ENCODE results near the gene AKR7A3.

DNA sequence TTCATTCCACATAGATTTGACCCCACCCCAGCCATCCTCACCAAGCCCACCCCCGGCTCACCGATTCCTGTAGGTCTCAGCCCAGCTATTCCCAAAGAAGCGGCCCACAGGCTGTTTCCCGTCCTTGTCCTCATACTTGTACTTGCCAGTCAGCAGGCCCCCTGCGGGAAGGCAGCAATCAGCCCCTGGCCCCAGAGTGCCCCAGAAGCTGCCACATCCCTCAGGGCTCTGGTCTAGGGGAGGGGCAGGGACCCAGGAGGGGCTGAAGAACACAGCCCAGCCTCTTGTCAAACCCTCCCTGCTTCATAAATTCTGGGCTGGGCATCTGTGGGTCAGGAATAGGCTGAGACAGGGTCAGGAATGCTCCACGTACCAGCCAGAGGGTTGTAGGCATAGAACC is 18.4 kb upstream of the AKR7A3 start:
- TF ChIP-seq, protein P1, sequence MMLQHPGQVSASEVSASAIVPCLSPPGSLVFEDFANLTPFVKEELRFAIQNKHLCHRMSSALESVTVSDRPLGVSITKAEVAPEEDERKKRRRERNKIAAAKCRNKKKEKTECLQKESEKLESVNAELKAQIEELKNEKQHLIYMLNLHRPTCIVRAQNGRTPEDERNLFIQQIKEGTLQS (IDR thresholded peaks at IDR 0.05): no peak
- TF ChIP-seq, protein P2, sequence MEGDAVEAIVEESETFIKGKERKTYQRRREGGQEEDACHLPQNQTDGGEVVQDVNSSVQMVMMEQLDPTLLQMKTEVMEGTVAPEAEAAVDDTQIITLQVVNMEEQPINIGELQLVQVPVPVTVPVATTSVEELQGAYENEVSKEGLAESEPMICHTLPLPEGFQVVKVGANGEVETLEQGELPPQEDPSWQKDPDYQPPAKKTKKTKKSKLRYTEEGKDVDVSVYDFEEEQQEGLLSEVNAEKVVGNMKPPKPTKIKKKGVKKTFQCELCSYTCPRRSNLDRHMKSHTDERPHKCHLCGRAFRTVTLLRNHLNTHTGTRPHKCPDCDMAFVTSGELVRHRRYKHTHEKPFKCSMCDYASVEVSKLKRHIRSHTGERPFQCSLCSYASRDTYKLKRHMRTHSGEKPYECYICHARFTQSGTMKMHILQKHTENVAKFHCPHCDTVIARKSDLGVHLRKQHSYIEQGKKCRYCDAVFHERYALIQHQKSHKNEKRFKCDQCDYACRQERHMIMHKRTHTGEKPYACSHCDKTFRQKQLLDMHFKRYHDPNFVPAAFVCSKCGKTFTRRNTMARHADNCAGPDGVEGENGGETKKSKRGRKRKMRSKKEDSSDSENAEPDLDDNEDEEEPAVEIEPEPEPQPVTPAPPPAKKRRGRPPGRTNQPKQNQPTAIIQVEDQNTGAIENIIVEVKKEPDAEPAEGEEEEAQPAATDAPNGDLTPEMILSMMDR (IDR thresholded peaks at IDR 0.05; ENCODE audit: low read depth, low read length, missing input control): no peak
- TF ChIP-seq RXRA (IDR thresholded peaks at IDR 0.05) (no peak), GABPA (IDR thresholded peaks at IDR 0.05 in 1 of 2, conservative IDR thresholded peaks at IDR 0.05 in 1 of 2) (no peak), YY1 (IDR thresholded peaks at IDR 0.05) (no peak), JUND (IDR thresholded peaks at IDR 0.05) (no peak), TAF1 (conservative IDR thresholded peaks at IDR 0.05) (no peak), SP1 (IDR thresholded peaks at IDR 0.05) (no peak), RAD21 (IDR thresholded peaks at IDR 0.05) (no peak)
- TF ChIP-seq, protein P3, sequence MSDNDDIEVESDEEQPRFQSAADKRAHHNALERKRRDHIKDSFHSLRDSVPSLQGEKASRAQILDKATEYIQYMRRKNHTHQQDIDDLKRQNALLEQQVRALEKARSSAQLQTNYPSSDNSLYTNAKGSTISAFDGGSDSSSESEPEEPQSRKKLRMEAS (IDR thresholded peaks at IDR 0.05): no peak
- TF ChIP-seq, protein P4, sequence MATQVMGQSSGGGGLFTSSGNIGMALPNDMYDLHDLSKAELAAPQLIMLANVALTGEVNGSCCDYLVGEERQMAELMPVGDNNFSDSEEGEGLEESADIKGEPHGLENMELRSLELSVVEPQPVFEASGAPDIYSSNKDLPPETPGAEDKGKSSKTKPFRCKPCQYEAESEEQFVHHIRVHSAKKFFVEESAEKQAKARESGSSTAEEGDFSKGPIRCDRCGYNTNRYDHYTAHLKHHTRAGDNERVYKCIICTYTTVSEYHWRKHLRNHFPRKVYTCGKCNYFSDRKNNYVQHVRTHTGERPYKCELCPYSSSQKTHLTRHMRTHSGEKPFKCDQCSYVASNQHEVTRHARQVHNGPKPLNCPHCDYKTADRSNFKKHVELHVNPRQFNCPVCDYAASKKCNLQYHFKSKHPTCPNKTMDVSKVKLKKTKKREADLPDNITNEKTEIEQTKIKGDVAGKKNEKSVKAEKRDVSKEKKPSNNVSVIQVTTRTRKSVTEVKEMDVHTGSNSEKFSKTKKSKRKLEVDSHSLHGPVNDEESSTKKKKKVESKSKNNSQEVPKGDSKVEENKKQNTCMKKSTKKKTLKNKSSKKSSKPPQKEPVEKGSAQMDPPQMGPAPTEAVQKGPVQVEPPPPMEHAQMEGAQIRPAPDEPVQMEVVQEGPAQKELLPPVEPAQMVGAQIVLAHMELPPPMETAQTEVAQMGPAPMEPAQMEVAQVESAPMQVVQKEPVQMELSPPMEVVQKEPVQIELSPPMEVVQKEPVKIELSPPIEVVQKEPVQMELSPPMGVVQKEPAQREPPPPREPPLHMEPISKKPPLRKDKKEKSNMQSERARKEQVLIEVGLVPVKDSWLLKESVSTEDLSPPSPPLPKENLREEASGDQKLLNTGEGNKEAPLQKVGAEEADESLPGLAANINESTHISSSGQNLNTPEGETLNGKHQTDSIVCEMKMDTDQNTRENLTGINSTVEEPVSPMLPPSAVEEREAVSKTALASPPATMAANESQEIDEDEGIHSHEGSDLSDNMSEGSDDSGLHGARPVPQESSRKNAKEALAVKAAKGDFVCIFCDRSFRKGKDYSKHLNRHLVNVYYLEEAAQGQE (IDR thresholded peaks at IDR 0.05): no peak
- TF ChIP-seq, protein P5, sequence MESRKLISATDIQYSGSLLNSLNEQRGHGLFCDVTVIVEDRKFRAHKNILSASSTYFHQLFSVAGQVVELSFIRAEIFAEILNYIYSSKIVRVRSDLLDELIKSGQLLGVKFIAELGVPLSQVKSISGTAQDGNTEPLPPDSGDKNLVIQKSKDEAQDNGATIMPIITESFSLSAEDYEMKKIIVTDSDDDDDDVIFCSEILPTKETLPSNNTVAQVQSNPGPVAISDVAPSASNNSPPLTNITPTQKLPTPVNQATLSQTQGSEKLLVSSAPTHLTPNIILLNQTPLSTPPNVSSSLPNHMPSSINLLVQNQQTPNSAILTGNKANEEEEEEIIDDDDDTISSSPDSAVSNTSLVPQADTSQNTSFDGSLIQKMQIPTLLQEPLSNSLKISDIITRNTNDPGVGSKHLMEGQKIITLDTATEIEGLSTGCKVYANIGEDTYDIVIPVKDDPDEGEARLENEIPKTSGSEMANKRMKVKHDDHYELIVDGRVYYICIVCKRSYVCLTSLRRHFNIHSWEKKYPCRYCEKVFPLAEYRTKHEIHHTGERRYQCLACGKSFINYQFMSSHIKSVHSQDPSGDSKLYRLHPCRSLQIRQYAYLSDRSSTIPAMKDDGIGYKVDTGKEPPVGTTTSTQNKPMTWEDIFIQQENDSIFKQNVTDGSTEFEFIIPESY (IDR thresholded peaks at IDR 0.05): no peak

Measured in liver (tissue), 3 donors.